Transverse colon (tissue), 4 donors: Measurements from ENCODE around the gene PDGFD.

Experiments used
- POLR2AphosphoS5 ChIP-seq, 3 donors: sonication (generic); formaldehyde crosslinking; IDR thresholded peaks; one replicate each; pipeline ENCODE4 v1.6.1; 2016; ENCODE audit warnings: antibody characterized with exemption in 3 of 3
- TF ChIP-seq, protein P1 (sequence below), 5 experiments: fragments of 200-600 bp in 3 of 5; fragments of 450-650 bp in 2 of 5; sonication (generic) in 3 of 5; IDR thresholded peaks; 1 replicate in 2 of 5; 2 replicates in 3 of 5; pipeline ENCODE4 v1.5.1; 2016 to 2017; ENCODE audit warnings: antibody characterized with exemption in 5 of 5, inconsistent platforms in 3 of 5, mild to moderate bottlenecking in 2 of 5, moderate library complexity in 1 of 5

DNA sequence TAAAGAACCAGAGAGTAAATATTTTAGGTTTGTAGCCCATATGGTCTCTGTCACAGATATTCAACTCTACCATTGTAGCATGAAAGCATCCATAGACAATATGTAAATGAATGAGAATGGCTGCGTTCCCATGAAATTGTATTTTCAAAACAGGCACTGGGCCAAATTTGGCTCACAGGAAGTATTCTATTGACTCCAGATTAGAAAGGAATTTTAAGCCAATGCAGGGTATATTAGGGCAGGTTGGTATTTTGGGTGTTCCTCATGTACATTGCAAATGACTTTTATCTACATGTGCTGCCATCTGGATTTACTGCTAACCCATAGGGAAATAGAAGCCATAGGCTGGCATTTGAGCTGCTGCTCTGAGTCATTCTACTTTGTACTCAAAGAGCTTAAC is 35.1 kb upstream of the PDGFD start:
- TF ChIP-seq, protein P1, sequence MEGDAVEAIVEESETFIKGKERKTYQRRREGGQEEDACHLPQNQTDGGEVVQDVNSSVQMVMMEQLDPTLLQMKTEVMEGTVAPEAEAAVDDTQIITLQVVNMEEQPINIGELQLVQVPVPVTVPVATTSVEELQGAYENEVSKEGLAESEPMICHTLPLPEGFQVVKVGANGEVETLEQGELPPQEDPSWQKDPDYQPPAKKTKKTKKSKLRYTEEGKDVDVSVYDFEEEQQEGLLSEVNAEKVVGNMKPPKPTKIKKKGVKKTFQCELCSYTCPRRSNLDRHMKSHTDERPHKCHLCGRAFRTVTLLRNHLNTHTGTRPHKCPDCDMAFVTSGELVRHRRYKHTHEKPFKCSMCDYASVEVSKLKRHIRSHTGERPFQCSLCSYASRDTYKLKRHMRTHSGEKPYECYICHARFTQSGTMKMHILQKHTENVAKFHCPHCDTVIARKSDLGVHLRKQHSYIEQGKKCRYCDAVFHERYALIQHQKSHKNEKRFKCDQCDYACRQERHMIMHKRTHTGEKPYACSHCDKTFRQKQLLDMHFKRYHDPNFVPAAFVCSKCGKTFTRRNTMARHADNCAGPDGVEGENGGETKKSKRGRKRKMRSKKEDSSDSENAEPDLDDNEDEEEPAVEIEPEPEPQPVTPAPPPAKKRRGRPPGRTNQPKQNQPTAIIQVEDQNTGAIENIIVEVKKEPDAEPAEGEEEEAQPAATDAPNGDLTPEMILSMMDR (IDR thresholded peaks at IDR 0.05), result no peak
- no peak for TF ChIP-seq POLR2AphosphoS5 (IDR thresholded peaks at IDR 0.05)
